HG02943 (cell line): ENCODE data around the gene PSEN2.
"Not testable (repeated sequence)": the region's sequence is repeated elsewhere in the genome, so short reads cannot be mapped to it uniquely, and the experiment has no call there.

Source experiments
- ATAC-seq: cut with Tn5 transposase; IDR thresholded peaks from one replicate; pipeline ENCODE4 v1.9.1; 2021; ENCODE audit warnings: mild to moderate bottlenecking, low read depth, moderate library complexity; ENCODE audit not compliant: unreplicated experiment

The PSEN2 gene

GRCh38 chr1:226908913-226909312 lies 38.5 kb downstream of the PSEN2 start:
- no peak for ATAC-seq

DNA sequence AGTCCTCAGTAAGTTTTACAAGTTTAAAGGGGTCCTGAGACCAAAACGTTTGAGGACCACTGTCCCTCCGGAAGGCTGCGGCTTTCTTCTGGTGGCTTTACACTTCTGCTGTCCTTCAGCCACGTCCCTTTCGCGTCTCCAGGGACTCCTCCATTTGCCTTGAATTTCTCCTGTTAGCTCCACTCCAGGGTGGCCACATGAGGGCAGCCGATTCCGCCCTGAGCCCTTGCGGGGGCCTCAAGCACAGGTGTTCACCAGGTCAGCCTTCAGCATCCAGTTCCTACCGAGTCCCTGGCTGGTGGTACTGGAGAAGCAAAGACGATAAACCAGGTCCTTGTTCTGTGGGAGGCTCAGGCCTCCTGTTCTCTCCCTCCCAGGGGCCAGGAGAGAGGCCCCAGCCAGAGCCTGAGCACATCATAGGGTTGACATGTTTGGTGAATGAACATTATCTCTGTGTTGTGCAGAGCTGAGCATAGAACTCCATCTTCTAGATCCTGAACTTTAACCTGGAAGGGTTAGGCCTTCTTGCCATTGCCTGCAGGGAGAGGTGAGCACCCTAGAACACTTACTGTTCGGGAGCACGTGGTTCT lies 42.3 kb downstream of the PSEN2 start:
- ATAC-seq, result no peak

GRCh38 chr1:226915672-226915995 lies 45.2 kb downstream of the PSEN2 start:
- ATAC-seq, result no peak

DNA sequence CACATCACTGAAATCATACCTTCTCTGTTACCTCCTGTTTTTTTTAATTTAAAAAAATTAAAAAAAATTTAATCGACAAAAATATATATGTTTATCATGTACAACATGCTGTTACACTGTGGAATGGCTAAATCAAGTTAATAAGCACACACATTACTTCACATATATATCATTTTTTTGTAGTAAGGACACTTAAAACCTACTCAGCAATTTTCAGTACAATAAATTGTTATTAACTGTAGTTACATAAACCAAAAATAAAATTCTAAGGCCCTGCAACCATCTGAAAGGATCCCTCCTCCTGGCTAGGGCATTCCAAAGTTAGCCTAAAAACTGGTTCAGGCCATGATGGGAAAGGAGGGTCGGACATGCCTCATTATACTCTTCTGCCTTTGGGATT lies 46.1 kb downstream of the PSEN2 start:
- ATAC-seq, result no peak

- no peak for ATAC-seq
Observed at GRCh38 chr1:226919587-226919986, 49.2 kb downstream of the PSEN2 start.

DNA sequence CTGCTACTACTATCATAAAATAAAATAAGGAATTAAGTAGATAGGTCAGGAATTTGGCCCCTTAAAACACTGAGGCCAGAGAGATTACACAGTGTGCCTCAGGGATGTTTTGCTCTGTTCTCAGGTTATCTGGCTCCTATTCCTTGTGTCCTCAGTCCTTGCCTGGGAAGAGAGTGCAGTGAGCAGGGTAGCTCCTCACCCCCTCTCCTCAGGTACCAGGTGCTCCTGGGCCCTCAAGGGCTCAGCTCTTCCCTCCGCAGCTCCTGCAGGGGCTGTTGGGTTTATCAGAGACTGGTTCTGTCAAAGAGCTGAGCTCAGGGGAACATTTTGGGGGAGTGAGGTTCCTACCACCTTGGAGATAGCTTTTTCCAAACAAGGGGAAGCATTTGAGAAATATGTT lies 49.6 kb downstream of the PSEN2 start:
- ATAC-seq, result no peak

GRCh38 chr1:226920446-226920894 lies 50.1 kb downstream of the PSEN2 start:
- no peak for ATAC-seq

DNA sequence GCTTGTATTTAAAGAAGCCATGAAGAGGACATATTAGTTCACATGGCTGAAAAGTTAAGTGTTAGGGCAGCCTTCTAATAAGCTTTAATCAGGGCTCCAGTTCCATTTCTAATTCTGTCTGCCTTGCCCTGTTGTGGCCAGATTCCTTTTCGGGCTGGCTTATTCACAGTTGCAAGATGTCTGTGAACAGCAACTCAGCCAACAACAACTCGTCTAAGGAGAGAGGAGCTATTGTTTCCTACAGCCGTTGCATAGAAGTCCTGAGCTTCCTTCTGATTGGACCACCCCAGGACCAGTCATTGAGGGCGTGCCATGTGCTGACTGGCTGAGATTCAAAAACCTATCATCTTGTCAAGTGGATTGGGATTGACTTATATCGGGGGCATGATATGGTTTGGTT lies 51.1 kb downstream of the PSEN2 start:
- ATAC-seq, result no peak

DNA sequence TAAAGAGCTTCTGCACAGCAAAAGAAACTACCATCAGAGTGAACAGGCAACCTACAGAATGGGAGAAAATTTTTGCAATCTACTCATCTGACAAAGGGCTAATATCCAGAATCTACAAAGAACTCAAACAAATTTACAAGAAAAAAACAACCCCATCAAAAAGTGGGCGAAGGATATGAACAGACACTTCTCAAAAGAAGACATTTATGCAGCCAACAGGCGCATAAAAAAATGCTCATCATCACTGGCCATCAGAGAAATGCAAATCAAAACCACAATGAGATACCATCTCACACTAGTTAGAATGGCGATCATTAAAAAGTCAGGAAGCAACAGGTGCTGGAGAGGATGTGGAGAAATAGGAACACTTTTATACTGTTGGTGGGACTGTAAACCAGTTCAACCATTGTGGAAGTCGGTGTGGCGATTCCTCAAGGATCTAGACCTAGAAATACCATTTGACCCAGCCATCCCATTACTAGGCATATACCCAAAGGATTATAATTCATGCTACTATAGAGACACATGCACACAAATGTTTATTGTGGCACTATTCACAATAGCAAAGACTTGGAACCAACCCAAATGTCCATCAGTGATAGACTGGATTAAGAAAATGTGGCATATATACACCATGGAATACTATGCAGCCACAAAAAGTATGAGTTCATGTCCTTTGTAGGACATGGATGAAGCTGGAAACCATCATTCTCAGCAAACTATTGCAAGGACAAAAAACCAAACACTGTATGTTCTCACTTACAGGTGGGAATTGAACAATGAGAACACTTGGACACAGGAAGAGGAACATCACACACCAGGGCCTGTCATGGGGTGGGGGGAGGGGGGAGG lies 59.1 kb downstream of the PSEN2 start:
- ATAC-seq, result not testable (repeated sequence)

- no peak for ATAC-seq
Observed at GRCh38 chr1:226934483-226935237, 64.2 kb downstream of the PSEN2 start.

DNA sequence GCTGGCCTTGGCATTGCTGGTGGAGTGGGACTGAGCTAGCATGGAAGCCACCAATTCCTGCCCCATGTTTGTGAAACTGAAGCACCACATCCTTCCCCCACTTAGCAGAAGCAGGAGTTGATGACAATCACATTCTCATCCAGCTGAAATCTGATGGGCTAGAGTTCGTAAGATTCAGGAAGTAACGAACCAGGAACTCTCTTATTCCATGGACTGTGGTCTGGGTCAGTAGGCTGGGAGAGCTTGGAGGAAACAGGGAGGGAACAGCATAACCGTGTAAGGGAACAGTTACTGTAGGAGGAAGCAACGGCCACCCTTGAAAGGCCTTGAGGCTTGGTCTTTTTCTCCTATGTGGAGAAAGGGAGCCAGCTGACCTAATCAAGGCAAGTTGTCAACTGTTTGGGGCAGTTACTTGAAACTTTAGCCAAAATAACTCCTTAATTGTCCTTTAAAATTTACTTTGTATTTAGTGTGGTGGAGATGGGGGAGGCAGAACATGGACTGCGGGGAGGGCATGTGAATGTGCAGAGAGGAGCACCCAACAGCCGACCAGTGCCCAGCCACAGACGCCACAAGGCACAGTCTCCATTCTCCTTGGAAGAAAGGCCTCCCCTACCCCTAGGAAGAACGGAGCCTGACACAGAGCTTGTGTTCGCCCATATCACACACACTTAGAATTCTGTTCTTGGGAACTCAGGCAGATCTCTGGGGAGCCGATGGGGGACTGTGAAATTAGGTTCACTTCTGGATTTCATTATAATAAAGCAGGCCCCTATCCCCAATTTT lies 67.7 kb downstream of the PSEN2 start:
- ATAC-seq, result no peak

- no peak for ATAC-seq
Observed at GRCh38 chr1:226938903-226939437, 68.6 kb downstream of the PSEN2 start.

DNA sequence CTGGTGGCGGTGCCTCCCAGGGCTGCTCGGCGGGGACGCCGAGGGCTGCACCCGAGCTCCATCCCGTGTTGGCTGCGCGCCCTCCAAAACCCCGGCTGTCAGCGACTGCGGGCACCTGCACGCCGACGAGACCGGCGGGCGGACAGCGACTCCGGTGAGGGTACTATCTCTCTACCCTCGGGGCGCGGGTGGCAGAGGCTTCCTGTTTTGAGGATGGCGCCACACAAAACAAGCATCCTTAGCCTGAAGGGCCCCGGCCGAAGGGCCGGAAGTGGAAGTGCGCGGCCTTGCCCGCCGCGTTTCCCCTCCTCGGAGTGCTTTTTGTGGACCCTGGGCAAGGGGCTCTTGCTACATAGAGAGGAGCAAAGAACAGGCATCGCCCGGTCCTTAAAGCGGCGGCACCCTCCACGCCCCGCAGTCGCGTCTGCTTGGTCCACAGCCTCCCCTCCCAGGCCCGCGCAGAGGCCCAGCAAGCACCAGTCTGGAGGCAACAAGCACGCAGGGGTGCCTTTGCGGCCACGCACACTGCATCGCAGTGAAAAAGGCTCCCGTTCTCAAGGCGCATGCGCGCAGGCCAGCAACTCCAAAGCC lies 69.1 kb downstream of the PSEN2 start:
- ATAC-seq, result peak; percentile 32

DNA sequence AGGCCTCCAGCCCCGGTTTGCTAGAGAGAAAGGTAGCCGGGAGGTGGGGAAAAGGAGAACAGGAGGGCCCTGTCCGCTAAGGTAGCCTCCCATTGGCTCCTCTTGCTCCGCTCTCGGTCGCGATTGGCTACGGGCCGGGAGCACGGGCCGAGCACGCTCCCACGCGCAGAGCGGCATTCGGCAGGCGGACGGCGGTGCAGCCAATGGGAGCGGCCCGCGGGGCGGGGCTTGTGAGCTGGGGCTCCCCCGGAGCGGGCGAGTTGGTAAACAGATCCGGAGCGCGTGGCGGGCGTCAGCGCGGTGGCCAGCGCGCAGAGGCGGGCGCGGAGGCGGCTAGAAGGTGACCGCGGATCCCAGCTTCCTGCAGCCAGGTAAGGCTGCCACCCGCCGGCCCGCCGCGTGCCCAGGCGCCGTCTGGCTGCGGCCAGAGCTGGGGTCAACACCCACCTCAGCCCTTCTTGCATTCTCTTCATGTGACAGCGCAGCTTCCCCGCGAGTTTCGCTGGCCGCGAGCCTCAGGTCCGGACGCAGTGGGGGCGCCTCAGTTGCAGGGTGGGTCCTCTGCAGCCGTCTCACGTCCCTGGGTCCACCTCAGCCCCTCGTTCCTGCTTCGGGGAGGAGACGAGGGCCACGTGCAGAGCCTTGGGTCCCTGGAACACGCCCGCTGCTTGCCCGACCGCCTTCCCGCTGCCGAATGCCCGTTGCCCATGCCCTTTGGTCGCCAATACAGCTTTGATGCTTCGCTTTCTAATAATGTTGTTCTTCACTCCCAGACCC lies 69.8 kb downstream of the PSEN2 start, which contains the start of gene COQ8A:
Gene COQ8A (plus strand): TSS at position 266 of the 777 bp plus-strand sequence. CDS start 21,092 bp downstream, outside the sequence.
- peak; percentile 96 for ATAC-seq

- ATAC-seq, result no peak
Observed at GRCh38 chr1:226940806-226941067, 70.3 kb downstream of the PSEN2 start.

GRCh38 chr1:226942392-226942791 lies 72.0 kb downstream of the PSEN2 start:
- no peak for ATAC-seq

DNA sequence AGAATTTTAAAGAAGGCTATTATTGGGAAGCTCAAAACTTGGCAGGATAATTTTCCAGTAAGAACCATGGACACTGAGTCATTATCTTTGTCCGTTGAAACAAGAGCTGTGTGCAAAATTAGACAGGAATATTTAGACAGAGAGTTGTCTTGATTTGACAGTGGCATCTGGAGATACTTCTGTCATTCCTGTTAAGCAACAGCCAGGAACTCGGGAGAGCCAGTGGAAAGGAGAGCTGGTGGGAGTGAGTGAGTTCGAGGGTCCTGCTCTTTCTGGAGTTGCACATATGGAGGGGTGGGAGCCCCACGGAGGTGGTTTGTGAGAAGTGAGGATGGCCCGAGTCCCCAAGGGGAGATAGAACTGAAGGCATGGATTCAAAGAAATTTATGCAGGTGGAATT lies 72.7 kb downstream of the PSEN2 start:
- no peak for ATAC-seq

DNA sequence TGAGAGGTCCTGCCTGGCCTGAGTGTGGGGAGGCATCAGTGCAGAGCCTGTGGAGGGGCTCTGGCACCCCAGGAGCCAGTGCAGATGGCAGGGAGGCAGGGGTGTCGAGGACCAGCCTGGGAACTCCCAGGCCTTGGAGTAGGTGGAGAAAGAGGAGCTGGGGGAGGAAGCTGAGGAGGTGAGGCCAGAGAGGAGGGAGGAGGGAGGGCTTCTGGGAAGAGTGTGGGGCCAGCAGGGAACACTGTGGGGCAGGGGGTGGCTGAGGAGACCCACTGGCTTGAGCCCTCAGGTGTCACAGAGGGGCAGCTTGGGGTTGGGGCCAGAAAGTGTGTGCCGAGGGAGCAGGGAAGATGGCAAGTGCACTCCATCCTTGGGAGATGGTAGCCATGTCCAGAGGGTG lies 73.5 kb downstream of the PSEN2 start:
- no peak for ATAC-seq

GRCh38 chr1:226945106-226945857 lies 74.9 kb downstream of the PSEN2 start:
- ATAC-seq, result no peak
